Ishikawa (cell line): ENCODE data around the gene ATP6V0A1.

Source experiments
- CEBPB ChIP-seq: IDR thresholded peaks from 2 replicates; pipeline ENCODE4 v1.6.1; 2012
- EP300 ChIP-seq: IDR thresholded peaks from 2 replicates; pipeline ENCODE4 v1.6.1; 2012; ENCODE audit warnings: borderline replicate concordance
- FOXM1 ChIP-seq: IDR thresholded peaks from 2 replicates; pipeline ENCODE4 v1.6.1; 2012; ENCODE audit warnings: low read depth, borderline replicate concordance
- NFIC ChIP-seq: IDR thresholded peaks from 2 replicates; pipeline ENCODE4 v1.6.1; 2012
- RAD21 ChIP-seq: IDR thresholded peaks from 2 replicates; pipeline ENCODE4 v1.6.1; 2012; ENCODE audit warnings: low read depth
- REST ChIP-seq: IDR thresholded peaks from 2 replicates; pipeline ENCODE4 v1.6.1; 2012; ENCODE audit warnings: low read depth, mild to moderate bottlenecking
- TAF1 ChIP-seq: IDR thresholded peaks from 2 replicates; pipeline ENCODE4 v1.6.1; 2012; ENCODE audit warnings: low read depth, mild to moderate bottlenecking
- USF1 ChIP-seq: IDR thresholded peaks from 2 replicates; pipeline ENCODE4 v1.6.1; 2012

The ATP6V0A1 gene

GRCh38 chr17:42571435-42572225, 113.0 kb downstream of the ATP6V0A1 start:
- no peak for TF ChIP-seq FOXM1
- peak; percentile 70 for TF ChIP-seq NFIC
- no peak for TF ChIP-seq REST
- TF ChIP-seq USF1, result no peak
- TF ChIP-seq EP300, result no peak
- TF ChIP-seq TAF1, result no peak
- TF ChIP-seq RAD21, result no peak
- no peak for TF ChIP-seq CEBPB
